Type B pancreatic cell (in vitro differentiated cells): Measurements from ENCODE around the gene RNF13. TPM values are rescaled to one million over a fixed set of nuclear protein-coding genes. Genes with fewer than 3 reads are reported as not detected.

Experiments
- DNase-seq: peaks from one replicate; pipeline ENCODE4 v3.0.0; 2021; ENCODE audit warnings: mixed read lengths; ENCODE audit not compliant: unreplicated experiment; ENCODE audit errors: extremely low spot score
- H3K27ac Mint-ChIP-seq: 2 replicates; pipeline ENCODE4 v1.8.0; 2021; ENCODE audit warnings: mild to moderate bottlenecking, mixed read lengths
- H3K27me3 Mint-ChIP-seq: 2 replicates; pipeline ENCODE4 v1.8.0; 2021; ENCODE audit warnings: mixed read lengths
- H3K36me3 Mint-ChIP-seq: 2 replicates; pipeline ENCODE4 v1.8.0; 2021; ENCODE audit warnings: mixed read lengths
- H3K4me1 Mint-ChIP-seq: one replicate; pipeline ENCODE4 v1.8.0; 2021; ENCODE audit warnings: mixed read lengths; ENCODE audit not compliant: unreplicated experiment
- H3K4me3 Mint-ChIP-seq: 2 replicates; pipeline ENCODE4 v1.8.0; 2021; ENCODE audit warnings: mild to moderate bottlenecking, mixed read lengths
- H3K9me3 Mint-ChIP-seq: 2 replicates; pipeline ENCODE4 v1.8.0; 2021; ENCODE audit warnings: mixed read lengths
- CTCF ChIP-seq: fragments of 200-600 bp; sonication (generic); conservative IDR thresholded peaks from 2 replicates; pipeline ENCODE4 v1.5.0; 2021; ENCODE audit warnings: antibody characterized with exemption, mild to moderate bottlenecking
- total RNA-seq: library from RNA; stranded (reverse); gene quantifications from 2 replicates; pipeline ENCODE4 v1.2.1, GENCODE V29; 2021; ENCODE audit warnings: low replicate concordance

The RNF13 gene
- total RNA-seq, 1 donor from 2014 or later, result 40.6 TPM

GRCh38 chr3:149898771-149899170 lies 85.8 kb downstream of the RNF13 start:
- H3K4me1 Mint-ChIP-seq, result no peaks in the 10 kb centered on the region
- no peak for TF ChIP-seq CTCF
- H3K36me3 Mint-ChIP-seq, result peaks cover 10% of the 10 kb centered on the region
- no peaks in the 10 kb centered on the region for H3K27me3 Mint-ChIP-seq
- H3K27ac Mint-ChIP-seq, result no peak overlapping the region
- DNase-seq, result no peak
- no peaks in the 10 kb centered on the region for H3K9me3 Mint-ChIP-seq
- H3K4me3 Mint-ChIP-seq, result no peak overlapping the region

- no peak overlapping the region for H3K27ac Mint-ChIP-seq
- no peak for TF ChIP-seq CTCF
- no peaks in the 10 kb centered on the region for H3K27me3 Mint-ChIP-seq
- no peak overlapping the region for H3K4me3 Mint-ChIP-seq
- no peaks in the 10 kb centered on the region for H3K4me1 Mint-ChIP-seq
- H3K36me3 Mint-ChIP-seq, result peaks cover 13% of the 10 kb centered on the region
- no peaks in the 10 kb centered on the region for H3K9me3 Mint-ChIP-seq
- no peak for DNase-seq
Measured at GRCh38 chr3:149900322-149900721, 87.3 kb downstream of the RNF13 start.

GRCh38 chr3:149901770-149902169 lies 88.8 kb downstream of the RNF13 start:
- no peak for TF ChIP-seq CTCF
- H3K4me3 Mint-ChIP-seq, result no peak overlapping the region
- peaks cover 13% of the 10 kb centered on the region for H3K36me3 Mint-ChIP-seq
- no peak overlapping the region for H3K27ac Mint-ChIP-seq
- no peaks in the 10 kb centered on the region for H3K4me1 Mint-ChIP-seq
- DNase-seq, result no peak
- H3K27me3 Mint-ChIP-seq, result no peaks in the 10 kb centered on the region
- H3K9me3 Mint-ChIP-seq, result no peaks in the 10 kb centered on the region

GRCh38 chr3:149902498-149903139 lies 89.6 kb downstream of the RNF13 start:
- Mint-ChIP-seq H3K9me3 (no peaks in the 10 kb centered on the region), H3K36me3 (peaks cover 14% of the 10 kb centered on the region), H3K4me3 (no peak overlapping the region), H3K27ac (no peak overlapping the region), H3K4me1 (no peaks in the 10 kb centered on the region), H3K27me3 (no peaks in the 10 kb centered on the region)
- DNase-seq, result no peak
- TF ChIP-seq CTCF, result peak; percentile 61

- no peak for TF ChIP-seq CTCF
- DNase-seq, result no peak
- Mint-ChIP-seq H3K27ac (no peak overlapping the region), H3K9me3 (no peaks in the 10 kb centered on the region), H3K4me3 (no peak overlapping the region), H3K36me3 (peaks cover 14% of the 10 kb centered on the region), H3K27me3 (no peaks in the 10 kb centered on the region), H3K4me1 (peaks cover 19% of the 10 kb centered on the region)
Measured at GRCh38 chr3:149906036-149906435, 93.0 kb downstream of the RNF13 start.
